NCI-H1092 treated with DMSO at 0.1 percent for 48 hours (cell line): ENCODE data around the gene MAP9.
"Not testable (repeated sequence)": the region's sequence is repeated elsewhere in the genome, so short reads cannot be mapped to it uniquely, and the experiment has no call there.

Experiments used
- DNase-seq: peaks from one replicate; lab custom pipeline; 2025; lab: John Stamatoyannopoulos, UW

The MAP9 gene

GRCh38 chr4:155342142-155342541, 34.6 kb downstream of the MAP9 start:
- DNase-seq = no peak

GRCh38 chr4:155339999-155340398, 36.8 kb downstream of the MAP9 start:
- DNase-seq = no peak

GRCh38 chr4:155339588-155339987, 37.2 kb downstream of the MAP9 start:
- DNase-seq = no peak

GRCh38 chr4:155338196-155338595, 38.6 kb downstream of the MAP9 start:
- no peak for DNase-seq

- DNase-seq = no peak
Measured at GRCh38 chr4:155336242-155336641, 40.5 kb downstream of the MAP9 start.

GRCh38 chr4:155331478-155331877, 45.3 kb downstream of the MAP9 start:
- no peak for DNase-seq

GRCh38 chr4:155322782-155323181, 54.0 kb downstream of the MAP9 start:
- no peak for DNase-seq

- no peak for DNase-seq
Measured at GRCh38 chr4:155321006-155321405, 55.8 kb downstream of the MAP9 start.

GRCh38 chr4:155319516-155319915, 57.2 kb downstream of the MAP9 start:
- DNase-seq = no peak

- DNase-seq = not testable (repeated sequence)
Measured at GRCh38 chr4:155312027-155312426, 64.7 kb downstream of the MAP9 start.

- no peak for DNase-seq
Measured at GRCh38 chr4:155307731-155308277, 69.0 kb downstream of the MAP9 start.

- DNase-seq = no peak
Measured at GRCh38 chr4:155305619-155306018, 71.1 kb downstream of the MAP9 start.

- DNase-seq = no peak
Measured at GRCh38 chr4:155304375-155304774, 72.4 kb downstream of the MAP9 start.

GRCh38 chr4:155299103-155299502, 77.7 kb downstream of the MAP9 start:
- DNase-seq = no peak
